Measurements from ENCODE around the gene CFHR2.
"Not testable (repeated sequence)": the region's sequence is repeated elsewhere in the genome, so short reads cannot be mapped to it uniquely, and the experiment has no call there.

DNA sequence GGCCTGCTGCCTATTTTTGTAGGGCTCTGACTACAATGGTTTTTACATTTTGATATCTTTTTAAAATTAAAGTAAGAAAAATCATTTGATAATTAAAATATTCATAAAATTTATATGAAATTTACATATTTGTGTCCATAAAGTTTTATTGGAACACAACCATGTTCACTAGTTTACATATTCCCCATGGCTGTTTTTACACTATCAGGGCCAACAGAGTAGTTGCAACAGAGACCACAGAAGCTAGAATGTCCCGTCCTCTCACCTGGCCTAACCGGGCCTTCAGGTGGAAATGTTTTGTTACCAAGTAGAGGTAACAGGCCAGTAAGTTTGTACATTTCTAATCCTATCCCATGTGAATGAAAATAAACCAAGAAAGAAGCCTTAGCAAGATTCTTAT is 10.7 kb upstream of the CFHR2 start:
- TF ChIP-seq, protein P1, sequence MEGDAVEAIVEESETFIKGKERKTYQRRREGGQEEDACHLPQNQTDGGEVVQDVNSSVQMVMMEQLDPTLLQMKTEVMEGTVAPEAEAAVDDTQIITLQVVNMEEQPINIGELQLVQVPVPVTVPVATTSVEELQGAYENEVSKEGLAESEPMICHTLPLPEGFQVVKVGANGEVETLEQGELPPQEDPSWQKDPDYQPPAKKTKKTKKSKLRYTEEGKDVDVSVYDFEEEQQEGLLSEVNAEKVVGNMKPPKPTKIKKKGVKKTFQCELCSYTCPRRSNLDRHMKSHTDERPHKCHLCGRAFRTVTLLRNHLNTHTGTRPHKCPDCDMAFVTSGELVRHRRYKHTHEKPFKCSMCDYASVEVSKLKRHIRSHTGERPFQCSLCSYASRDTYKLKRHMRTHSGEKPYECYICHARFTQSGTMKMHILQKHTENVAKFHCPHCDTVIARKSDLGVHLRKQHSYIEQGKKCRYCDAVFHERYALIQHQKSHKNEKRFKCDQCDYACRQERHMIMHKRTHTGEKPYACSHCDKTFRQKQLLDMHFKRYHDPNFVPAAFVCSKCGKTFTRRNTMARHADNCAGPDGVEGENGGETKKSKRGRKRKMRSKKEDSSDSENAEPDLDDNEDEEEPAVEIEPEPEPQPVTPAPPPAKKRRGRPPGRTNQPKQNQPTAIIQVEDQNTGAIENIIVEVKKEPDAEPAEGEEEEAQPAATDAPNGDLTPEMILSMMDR (IDR thresholded peaks at IDR 0.05; ENCODE audit: low read depth, low read length): not testable (repeated sequence)
- TF ChIP-seq, protein P2, sequence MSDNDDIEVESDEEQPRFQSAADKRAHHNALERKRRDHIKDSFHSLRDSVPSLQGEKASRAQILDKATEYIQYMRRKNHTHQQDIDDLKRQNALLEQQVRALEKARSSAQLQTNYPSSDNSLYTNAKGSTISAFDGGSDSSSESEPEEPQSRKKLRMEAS (IDR thresholded peaks at IDR 0.05; ENCODE audit: low read depth, low read length): not testable (repeated sequence)
- TF ChIP-seq MYC (IDR thresholded peaks at IDR 0.05; ENCODE audit: low read depth, low read length): not testable (repeated sequence)

All from NB4 (cell line).